A549 (cell line): ENCODE measurements around the gene KDR. TPM values are rescaled to one million over a fixed set of nuclear protein-coding genes. Genes with fewer than 3 reads are reported as not detected.

Experiments used
- ATAC-seq, 2 experiments: fragments of 200-7000 bp in 1 of 2; fragments of >200 bp in 1 of 2; cut with Nextera tagmentation in 1 of 2; cut with Tn5 transposase in 1 of 2; 3 replicates each; pipeline versions ENCODE4 v1.8.0 to v1.9.1; 2018 to 2020; ENCODE audit warnings: mild to moderate bottlenecking in 1 of 2, moderate library complexity in 1 of 2
- CTCF ChIA-PET: fragments of 300-600 bp; sonication (Branson Sonifier 250); formaldehyde crosslinking; extraction: SDS; loops from one replicate; lab custom pipeline; 2021; ENCODE audit warnings: antibody characterized with exemption, inconsistent platforms; lab: Yijun Ruan, JAX
- POLR2A ChIA-PET: fragments of 350-600 bp; formaldehyde crosslinking; extraction: SDS; loops from one replicate; lab custom pipeline; 2021; ENCODE audit warnings: antibody characterized with exemption, inconsistent platforms; lab: Yijun Ruan, JAX
- DNase-seq, 2 experiments: peaks; one replicate each; pipeline versions ENCODE4 v3.0.0 to v3.0.0-alpha.2; 2011 to 2016; ENCODE audit warnings: low read depth in 1 of 2, low spot score in 1 of 2
- FAIRE-seq: peaks from 2 replicates; lab custom pipeline; 2011; peaks lifted over from hg19 to GRCh38; lab: Jason Lieb, UNC
- H3K27ac ChIP-seq, 2 experiments: fragments of >200 bp; sonication (Bioruptor Twin); formaldehyde crosslinking; 3 replicates each; pipeline ENCODE4 v1.5.1; 2016 to 2017
- H3K4me1 ChIP-seq: fragments of >200 bp; sonication (Bioruptor Twin); formaldehyde crosslinking; 3 replicates; pipeline ENCODE4 v1.6.1; 2016
- H3K4me2 ChIP-seq: fragments of >200 bp; sonication (Bioruptor Twin); formaldehyde crosslinking; 3 replicates; pipeline ENCODE4 v1.6.1; 2016
- H3K4me3 ChIP-seq: fragments of >200 bp; sonication (Bioruptor Twin); formaldehyde crosslinking; 3 replicates; pipeline ENCODE4 v1.5.1; 2016
- H3K9me3 ChIP-seq: fragments of >200 bp; sonication (Bioruptor Twin); formaldehyde crosslinking; 3 replicates; pipeline ENCODE4 v1.6.1; 2016
- CBX8 ChIP-seq: fragments of 200-600 bp; sonication (generic); IDR thresholded peaks from 2 replicates; pipeline ENCODE4 v1.6.1; 2016
- CHD2 ChIP-seq: fragments of 150-350 bp; IDR thresholded peaks from 2 replicates; pipeline ENCODE4 v1.6.1; 2014; ENCODE audit warnings: low read length; ENCODE audit not compliant: partially characterized antibody
- CTCF ChIP-seq: fragments of >200 bp; sonication (Bioruptor Twin); formaldehyde crosslinking; IDR thresholded peaks from 3 replicates; pipeline ENCODE4 v1.5.1; 2016
- EHMT2 ChIP-seq: fragments of 200-600 bp; sonication (generic); IDR thresholded peaks from 2 replicates; pipeline ENCODE4 v1.6.1; 2016; ENCODE audit warnings: antibody characterized with exemption, low read depth, mild to moderate bottlenecking, moderate library complexity
- EP300 ChIP-seq, 2 experiments: fragments of >200 bp; sonication (Bioruptor Twin); formaldehyde crosslinking; IDR thresholded peaks; 2 replicates in 1 of 2; 3 replicates in 1 of 2; pipeline ENCODE4 v1.6.1; 2016 to 2017
- HDAC2 ChIP-seq: fragments of 200-600 bp; sonication (generic); IDR thresholded peaks from 2 replicates; pipeline ENCODE4 v1.6.1; 2016
- HMGXB4 ChIP-seq: fragments of 250-450 bp; sonication (Bioruptor Pico); IDR thresholded peaks from 2 replicates; pipeline ENCODE4 v1.5.0; 2021; ENCODE audit warnings: mild to moderate bottlenecking, moderate library complexity, borderline replicate concordance
- HOXB13 ChIP-seq: fragments of 250-450 bp; sonication (Bioruptor Pico); IDR thresholded peaks from 2 replicates; pipeline ENCODE4 v1.5.0; 2020; ENCODE audit warnings: low read depth, mild to moderate bottlenecking, moderate library complexity
- HOXB5 ChIP-seq: fragments of 250-450 bp; sonication (Bioruptor Pico); IDR thresholded peaks from 2 replicates; pipeline ENCODE4 v1.5.0; 2020; ENCODE audit warnings: mild to moderate bottlenecking, moderate library complexity
- JUN ChIP-seq, 2 experiments: fragments of >200 bp; sonication (Bioruptor Twin); formaldehyde crosslinking; IDR thresholded peaks; 2 replicates in 1 of 2; 3 replicates in 1 of 2; pipeline ENCODE4 v1.6.1; 2016 to 2017
- KDM5A ChIP-seq: fragments of 200-600 bp; sonication (generic); IDR thresholded peaks from 2 replicates; pipeline ENCODE4 v1.6.1; 2016; ENCODE audit warnings: antibody characterized with exemption, mild to moderate bottlenecking
- NPAS2 ChIP-seq: fragments of 250-450 bp; sonication (Bioruptor Pico); IDR thresholded peaks from 2 replicates; pipeline ENCODE4 v1.8.0; 2022; ENCODE audit warnings: mild to moderate bottlenecking, moderate library complexity, borderline replicate concordance
- NR3C1 ChIP-seq: fragments of >200 bp; sonication (Bioruptor Twin); formaldehyde crosslinking; IDR thresholded peaks from 3 replicates; pipeline ENCODE4 v1.6.1; 2017
- POLR2AphosphoS2 ChIP-seq: conservative IDR thresholded peaks from 2 replicates; pipeline ENCODE4 v1.6.1; 2012; ENCODE audit warnings: low read length, improper control_type of control experiment, inconsistent platforms
- RARB ChIP-seq: fragments of 250-450 bp; sonication (Bioruptor Pico); IDR thresholded peaks from 2 replicates; pipeline ENCODE4 v1.8.0; 2021; ENCODE audit warnings: mild to moderate bottlenecking, moderate library complexity
- TP53 ChIP-seq: fragments of 250-450 bp; sonication (Bioruptor Pico); IDR thresholded peaks from 2 replicates; pipeline ENCODE4 v1.5.0; 2021; ENCODE audit warnings: mild to moderate bottlenecking, moderate library complexity
- USF2 ChIP-seq: fragments of 450-650 bp; IDR thresholded peaks from 2 replicates; pipeline ENCODE4 v1.6.1; 2014; ENCODE audit warnings: antibody characterized with exemption
- ZSCAN20 ChIP-seq: fragments of 250-450 bp; sonication (Bioruptor Pico); IDR thresholded peaks from 2 replicates; pipeline ENCODE4 v1.8.0; 2022; ENCODE audit warnings: mild to moderate bottlenecking, moderate library complexity
- WGBS: methylation state at CpG from one replicate; pipeline ENCODE4 v1.1.6; 2017; ENCODE audit errors: missing lambda C conversion rate; 5-methylcytosine and 5-hydroxymethylcytosine counted together
- polyA plus RNA-seq, 4 experiments: library from polyadenylated mRNA; depleted of rRNA in 3 of 4; stranded (reverse); fragments of >200 nt; fragmentation: RNase III in 1 of 4; extraction: RNeasy Plus Mini Kit Qiagen cat#74134 plus additional on column Dnase treatment in 1 of 4; gene quantifications; 2 replicates in 3 of 4; 3 replicates in 1 of 4; pipeline ENCODE4 v1.2.3, GENCODE V29; 2011 to 2017
- TF ChIP-seq, protein P1 (sequence below): fragments of 200-600 bp; sonication (generic); IDR thresholded peaks from 2 replicates; pipeline ENCODE4 v1.6.1; 2016; ENCODE audit warnings: antibody characterized with exemption, mild to moderate bottlenecking, moderate library complexity

KDR gene
- polyA plus RNA-seq, 2 of the 4 experiments (the other 2 are of a cell fraction) = not detected

DNA sequence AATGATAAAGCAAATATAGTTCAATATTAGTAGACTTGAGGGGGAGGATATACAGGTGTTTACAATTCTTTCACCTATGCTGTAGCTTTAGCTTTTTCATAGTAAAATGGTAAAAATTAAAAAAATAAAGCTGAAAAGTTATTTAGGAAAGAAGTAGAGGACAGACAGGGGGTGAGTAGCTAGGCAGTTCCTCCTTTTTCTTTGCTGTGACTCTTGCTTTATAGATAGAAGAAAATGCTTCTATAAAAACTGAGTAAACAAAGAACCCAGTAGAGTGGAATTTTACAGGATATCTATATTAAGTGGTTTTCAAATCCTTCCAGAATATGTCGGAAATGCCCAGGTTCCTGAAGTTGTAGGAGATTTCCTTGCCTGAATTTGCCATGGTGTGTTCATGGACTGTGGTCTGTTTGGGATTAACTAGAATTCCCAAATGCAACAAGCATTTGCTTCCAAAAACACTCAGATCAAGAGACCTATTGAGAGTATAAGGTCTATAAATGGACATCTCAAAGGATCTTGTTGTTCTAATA, 74.9 kb downstream of the KDR start:
- no peaks in the 10 kb centered on the region for H3K4me1 ChIP-seq
- TF ChIP-seq HOXB5 (no peak), ZSCAN20 (CRISPR knock-in tag) (no peak), EP300 (IDR thresholded peaks at IDR 0.05) (no peak), NR3C1 (no peak)
- no peak overlapping the region for H3K4me2 ChIP-seq
- WGBS = 4% methylated on average over 1 of the region's 1 CpG
- H3K4me3 ChIP-seq = no peak overlapping the region
- ChIA-PET POLR2A (no interaction called here), CTCF (no interaction called here)
- DNase-seq (no peak), ATAC-seq (no peak), FAIRE-seq (no peak)
- H3K27ac ChIP-seq = no peak overlapping the region
- no peaks in the 10 kb centered on the region for H3K9me3 ChIP-seq

GRCh38 chr4:55038176-55038890, 87.1 kb downstream of the KDR start:
- TF ChIP-seq POLR2AphosphoS2 (no peak), USF2 (no peak), HDAC2 (no peak), CTCF (no peak), CHD2 (no peak), KDM5A (no peak), NPAS2 (no peak), CBX8 (no peak), RARB (CRISPR knock-in tag) (no peak), HOXB13 (CRISPR knock-in tag) (no peak), EHMT2 (no peak), HMGXB4 (CRISPR knock-in tag) (no peak), TP53 (CRISPR knock-in tag) (no peak), JUN (IDR thresholded peaks at IDR 0.05) (no peak)
- TF ChIP-seq, protein P1, sequence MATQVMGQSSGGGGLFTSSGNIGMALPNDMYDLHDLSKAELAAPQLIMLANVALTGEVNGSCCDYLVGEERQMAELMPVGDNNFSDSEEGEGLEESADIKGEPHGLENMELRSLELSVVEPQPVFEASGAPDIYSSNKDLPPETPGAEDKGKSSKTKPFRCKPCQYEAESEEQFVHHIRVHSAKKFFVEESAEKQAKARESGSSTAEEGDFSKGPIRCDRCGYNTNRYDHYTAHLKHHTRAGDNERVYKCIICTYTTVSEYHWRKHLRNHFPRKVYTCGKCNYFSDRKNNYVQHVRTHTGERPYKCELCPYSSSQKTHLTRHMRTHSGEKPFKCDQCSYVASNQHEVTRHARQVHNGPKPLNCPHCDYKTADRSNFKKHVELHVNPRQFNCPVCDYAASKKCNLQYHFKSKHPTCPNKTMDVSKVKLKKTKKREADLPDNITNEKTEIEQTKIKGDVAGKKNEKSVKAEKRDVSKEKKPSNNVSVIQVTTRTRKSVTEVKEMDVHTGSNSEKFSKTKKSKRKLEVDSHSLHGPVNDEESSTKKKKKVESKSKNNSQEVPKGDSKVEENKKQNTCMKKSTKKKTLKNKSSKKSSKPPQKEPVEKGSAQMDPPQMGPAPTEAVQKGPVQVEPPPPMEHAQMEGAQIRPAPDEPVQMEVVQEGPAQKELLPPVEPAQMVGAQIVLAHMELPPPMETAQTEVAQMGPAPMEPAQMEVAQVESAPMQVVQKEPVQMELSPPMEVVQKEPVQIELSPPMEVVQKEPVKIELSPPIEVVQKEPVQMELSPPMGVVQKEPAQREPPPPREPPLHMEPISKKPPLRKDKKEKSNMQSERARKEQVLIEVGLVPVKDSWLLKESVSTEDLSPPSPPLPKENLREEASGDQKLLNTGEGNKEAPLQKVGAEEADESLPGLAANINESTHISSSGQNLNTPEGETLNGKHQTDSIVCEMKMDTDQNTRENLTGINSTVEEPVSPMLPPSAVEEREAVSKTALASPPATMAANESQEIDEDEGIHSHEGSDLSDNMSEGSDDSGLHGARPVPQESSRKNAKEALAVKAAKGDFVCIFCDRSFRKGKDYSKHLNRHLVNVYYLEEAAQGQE = no peak
- no peak overlapping the region for H3K27ac ChIP-seq
- DNase-seq (no peak), FAIRE-seq (no peak), ATAC-seq (no peak)
- no peaks in the 10 kb centered on the region for H3K9me3 ChIP-seq
- POLR2A ChIA-PET = no interaction called here
- H3K4me3 ChIP-seq = no peak overlapping the region
- H3K4me1 ChIP-seq = no peaks in the 10 kb centered on the region
- CTCF ChIA-PET = no interaction called here
- 0% methylated on average over 1 of the region's 2 CpGs for WGBS
- H3K4me2 ChIP-seq = no peak overlapping the region
